HEK293 (cell line): ENCODE results near the gene GPBP1.

Source experiments
- EGR2 ChIP-seq: fragments of 450-650 bp; formaldehyde crosslinking; IDR thresholded peaks from 2 replicates; pipeline ENCODE4 v1.5.1; 2016; ENCODE audit warnings: low read depth, missing biosample characterization, missing genetic modification characterization
- GLIS2 ChIP-seq: fragments of 450-650 bp; formaldehyde crosslinking; IDR thresholded peaks from 2 replicates; pipeline ENCODE4 v1.5.1; 2016; ENCODE audit warnings: missing biosample characterization, missing genetic modification characterization
- KLF7 ChIP-seq: fragments of 450-650 bp; formaldehyde crosslinking; IDR thresholded peaks from 2 replicates; pipeline ENCODE4 v1.5.1; 2016; ENCODE audit warnings: missing biosample characterization, missing genetic modification characterization, borderline replicate concordance
- MZF1 ChIP-seq: fragments of 450-650 bp; formaldehyde crosslinking; IDR thresholded peaks from 2 replicates; pipeline ENCODE4 v1.5.1; 2017; ENCODE audit warnings: missing biosample characterization, missing genetic modification characterization, borderline replicate concordance
- SP7 ChIP-seq: fragments of 450-650 bp; formaldehyde crosslinking; IDR thresholded peaks from 2 replicates; pipeline ENCODE4 v1.5.1; 2016; ENCODE audit warnings: missing biosample characterization, missing genetic modification characterization
- ZBTB7A ChIP-seq: fragments of 450-650 bp; formaldehyde crosslinking; IDR thresholded peaks from 2 replicates; pipeline ENCODE4 v1.5.1; 2016; ENCODE audit warnings: low read depth, missing biosample characterization, missing genetic modification characterization
- ZBTB8A ChIP-seq: fragments of 450-650 bp; formaldehyde crosslinking; IDR thresholded peaks from 2 replicates; pipeline ENCODE4 v1.5.1; 2016; ENCODE audit warnings: missing biosample characterization, missing genetic modification characterization
- ZFP37 ChIP-seq: fragments of 450-650 bp; formaldehyde crosslinking; IDR thresholded peaks from 2 replicates; pipeline ENCODE4 v1.5.1; 2016; ENCODE audit warnings: missing biosample characterization, missing genetic modification characterization
- ZFP41 ChIP-seq: fragments of 450-650 bp; formaldehyde crosslinking; IDR thresholded peaks from 2 replicates; pipeline ENCODE4 v1.5.1; 2016; ENCODE audit warnings: missing biosample characterization, missing genetic modification characterization, borderline replicate concordance
- ZNF157 ChIP-seq: fragments of 450-650 bp; formaldehyde crosslinking; IDR thresholded peaks from 2 replicates; pipeline ENCODE4 v1.5.1; 2016; ENCODE audit warnings: missing biosample characterization, missing genetic modification characterization
- ZNF239 ChIP-seq: fragments of 450-650 bp; formaldehyde crosslinking; IDR thresholded peaks from 2 replicates; pipeline ENCODE4 v1.5.1; 2016; ENCODE audit warnings: missing biosample characterization, missing genetic modification characterization
- ZNF302 ChIP-seq: fragments of 450-650 bp; formaldehyde crosslinking; IDR thresholded peaks from 2 replicates; pipeline ENCODE4 v1.5.1; 2016; ENCODE audit warnings: missing biosample characterization, missing genetic modification characterization, low read depth
- ZNF354C ChIP-seq: fragments of 450-650 bp; formaldehyde crosslinking; IDR thresholded peaks from 2 replicates; pipeline ENCODE4 v1.5.1; 2016; ENCODE audit warnings: missing biosample characterization, missing genetic modification characterization, low read depth, borderline replicate concordance
- ZNF510 ChIP-seq: fragments of 450-650 bp; formaldehyde crosslinking; IDR thresholded peaks from 2 replicates; pipeline ENCODE4 v1.5.1; 2018; ENCODE audit warnings: mild to moderate bottlenecking, missing genetic modification characterization, missing biosample characterization; ENCODE audit not compliant: insufficient replicate concordance
- ZNF558 ChIP-seq: fragments of 450-650 bp; formaldehyde crosslinking; IDR thresholded peaks from 2 replicates; pipeline ENCODE4 v1.5.1; 2016; ENCODE audit warnings: missing biosample characterization, missing genetic modification characterization
- ZNF610 ChIP-seq: fragments of 450-650 bp; formaldehyde crosslinking; IDR thresholded peaks from 2 replicates; pipeline ENCODE4 v1.5.1; 2016; ENCODE audit warnings: missing biosample characterization, missing genetic modification characterization, borderline replicate concordance
- ZNF623 ChIP-seq: fragments of 450-650 bp; formaldehyde crosslinking; IDR thresholded peaks from 2 replicates; pipeline ENCODE4 v1.5.1; 2016; ENCODE audit warnings: missing biosample characterization, missing genetic modification characterization
- ZNF664 ChIP-seq: fragments of 450-650 bp; formaldehyde crosslinking; IDR thresholded peaks from 2 replicates; pipeline ENCODE4 v1.5.1; 2016; ENCODE audit warnings: missing biosample characterization, missing genetic modification characterization
- ZNF837 ChIP-seq: fragments of 450-650 bp; formaldehyde crosslinking; IDR thresholded peaks from 2 replicates; pipeline ENCODE4 v1.5.1; 2016; ENCODE audit warnings: missing biosample characterization, missing genetic modification characterization
- ZSCAN23 ChIP-seq: fragments of 450-650 bp; formaldehyde crosslinking; IDR thresholded peaks from 2 replicates; pipeline ENCODE4 v1.5.1; 2016; ENCODE audit warnings: missing biosample characterization, missing genetic modification characterization
- TF ChIP-seq, protein P1 (sequence below): fragments of 450-650 bp; formaldehyde crosslinking; IDR thresholded peaks from 2 replicates; pipeline ENCODE4 v1.5.1; 2016; ENCODE audit warnings: missing biosample characterization, missing genetic modification characterization
- TF ChIP-seq, protein P2 (sequence below): fragments of 450-650 bp; formaldehyde crosslinking; IDR thresholded peaks from 2 replicates; pipeline ENCODE4 v1.5.1; 2016; ENCODE audit warnings: missing biosample characterization, missing genetic modification characterization
- TF ChIP-seq, protein P3 (sequence below): fragments of 450-650 bp; formaldehyde crosslinking; IDR thresholded peaks from 2 replicates; pipeline ENCODE4 v1.5.1; 2016; ENCODE audit warnings: missing biosample characterization, missing genetic modification characterization
- TF ChIP-seq, protein P4 (sequence below): fragments of 450-650 bp; formaldehyde crosslinking; IDR thresholded peaks from 2 replicates; pipeline ENCODE4 v1.5.1; 2016; ENCODE audit warnings: missing biosample characterization, missing genetic modification characterization
- TF ChIP-seq, protein P5 (sequence below): fragments of 450-650 bp; formaldehyde crosslinking; IDR thresholded peaks from 2 replicates; pipeline ENCODE4 v1.5.1; 2017; ENCODE audit warnings: missing biosample characterization, missing genetic modification characterization
- TF ChIP-seq, protein P6 (sequence below): fragments of 450-650 bp; formaldehyde crosslinking; IDR thresholded peaks from 2 replicates; pipeline ENCODE4 v1.5.1; 2017; ENCODE audit warnings: missing biosample characterization, missing genetic modification characterization

The GPBP1 gene

DNA sequence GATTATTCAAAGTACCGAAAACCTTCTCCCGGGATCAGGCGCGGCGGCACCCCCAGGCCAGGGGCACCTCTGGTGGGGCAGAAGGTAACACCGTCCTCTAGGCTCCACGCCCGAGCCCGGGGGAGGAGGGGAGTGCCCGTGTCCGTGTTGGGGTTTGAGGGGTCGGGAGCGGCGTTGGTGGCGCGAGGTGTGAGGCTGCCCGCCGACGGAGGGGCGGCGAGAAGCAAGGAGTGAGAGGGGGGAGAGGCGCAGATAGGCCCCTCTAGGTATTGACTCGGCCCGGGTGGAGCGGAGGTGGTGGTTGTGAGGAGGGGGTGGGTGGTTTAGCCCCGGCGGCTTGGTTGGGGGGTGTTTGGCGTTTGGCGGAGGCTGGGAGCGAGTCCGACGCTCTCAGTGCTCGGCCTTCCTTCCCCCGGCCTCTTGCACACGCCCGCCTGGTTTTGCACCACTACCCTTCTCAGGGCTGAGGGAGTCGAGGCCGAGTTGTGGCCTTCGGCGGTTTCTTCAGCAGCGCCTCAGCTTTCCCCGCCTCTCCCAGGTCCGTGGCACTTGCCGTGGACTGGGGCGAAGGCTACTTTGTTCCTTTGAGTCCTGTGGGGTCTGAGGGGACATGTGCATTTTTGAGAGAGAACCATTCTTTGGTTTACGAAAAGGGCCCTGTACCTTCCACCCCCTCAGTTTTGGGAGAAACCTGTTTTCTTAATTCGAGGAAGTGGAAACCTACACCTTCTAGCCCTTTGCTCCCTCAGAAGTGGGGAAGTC, 450 bp downstream of the GPBP1 start (continued):
- TF ChIP-seq, protein P1, sequence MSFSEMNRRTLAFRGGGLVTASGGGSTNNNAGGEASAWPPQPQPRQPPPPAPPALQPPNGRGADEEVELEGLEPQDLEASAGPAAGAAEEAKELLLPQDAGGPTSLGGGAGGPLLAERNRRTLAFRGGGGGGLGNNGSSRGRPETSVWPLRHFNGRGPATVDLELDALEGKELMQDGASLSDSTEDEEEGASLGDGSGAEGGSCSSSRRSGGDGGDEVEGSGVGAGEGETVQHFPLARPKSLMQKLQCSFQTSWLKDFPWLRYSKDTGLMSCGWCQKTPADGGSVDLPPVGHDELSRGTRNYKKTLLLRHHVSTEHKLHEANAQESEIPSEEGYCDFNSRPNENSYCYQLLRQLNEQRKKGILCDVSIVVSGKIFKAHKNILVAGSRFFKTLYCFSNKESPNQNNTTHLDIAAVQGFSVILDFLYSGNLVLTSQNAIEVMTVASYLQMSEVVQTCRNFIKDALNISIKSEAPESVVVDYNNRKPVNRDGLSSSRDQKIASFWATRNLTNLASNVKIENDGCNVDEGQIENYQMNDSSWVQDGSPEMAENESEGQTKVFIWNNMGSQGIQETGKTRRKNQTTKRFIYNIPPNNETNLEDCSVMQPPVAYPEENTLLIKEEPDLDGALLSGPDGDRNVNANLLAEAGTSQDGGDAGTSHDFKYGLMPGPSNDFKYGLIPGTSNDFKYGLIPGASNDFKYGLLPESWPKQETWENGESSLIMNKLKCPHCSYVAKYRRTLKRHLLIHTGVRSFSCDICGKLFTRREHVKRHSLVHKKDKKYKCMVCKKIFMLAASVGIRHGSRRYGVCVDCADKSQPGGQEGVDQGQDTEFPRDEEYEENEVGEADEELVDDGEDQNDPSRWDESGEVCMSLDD (tag by site-specific recombination), result peak; percentile 93
- TF ChIP-seq ZNF354C (tag by site-specific recombination) (no peak), ZSCAN23 (tag by site-specific recombination) (no peak), KLF7 (tag by site-specific recombination) (peak; percentile 52; the same call in 1 of the 2 replicates), GLIS2 (tag by site-specific recombination) (peak; percentile 70), ZBTB8A (tag by site-specific recombination) (peak; percentile 51), ZNF510 (tag by site-specific recombination) (no peak), ZNF623 (tag by site-specific recombination) (peak; percentile 69), ZFP41 (tag by site-specific recombination) (no peak), ZNF302 (tag by site-specific recombination) (no peak), MZF1 (tag by site-specific recombination) (peak; percentile 95), SP7 (tag by site-specific recombination) (peak; percentile 42; the same call in 1 of the 2 replicates), ZNF239 (tag by site-specific recombination) (peak; percentile 64; the same call in 1 of the 2 replicates), ZBTB7A (peak; percentile 96), EGR2 (peak; percentile 87), ZNF157 (tag by site-specific recombination) (no peak), ZFP37 (tag by site-specific recombination) (peak; percentile 98), ZNF558 (tag by site-specific recombination) (0 out of 2 replicates have a peak, but pooled peaks have one; percentile 6), ZNF610 (tag by site-specific recombination) (0 out of 2 replicates have a peak, but pooled peaks have one; percentile 64), ZNF837 (tag by site-specific recombination) (0 out of 2 replicates have a peak, but pooled peaks have one; percentile 34), ZNF664 (tag by site-specific recombination) (no peak)
- TF ChIP-seq, protein P2, sequence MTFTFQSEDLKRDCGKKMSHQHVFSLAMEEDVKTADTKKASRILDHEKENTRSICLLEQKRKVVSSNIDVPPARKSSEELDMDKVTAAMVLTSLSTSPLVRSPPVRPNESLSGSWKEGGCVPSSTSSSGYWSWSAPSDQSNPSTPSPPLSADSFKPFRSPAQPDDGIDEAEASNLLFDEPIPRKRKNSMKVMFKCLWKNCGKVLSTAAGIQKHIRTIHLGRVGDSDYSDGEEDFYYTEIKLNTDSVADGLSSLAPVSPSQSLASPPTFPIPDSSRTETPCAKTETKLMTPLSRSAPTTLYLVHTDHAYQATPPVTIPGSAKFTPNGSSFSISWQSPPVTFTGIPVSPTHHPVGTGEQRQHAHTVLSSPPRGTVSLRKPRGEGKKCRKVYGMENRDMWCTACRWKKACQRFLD (tag by site-specific recombination), result no peak
- TF ChIP-seq, protein P3, sequence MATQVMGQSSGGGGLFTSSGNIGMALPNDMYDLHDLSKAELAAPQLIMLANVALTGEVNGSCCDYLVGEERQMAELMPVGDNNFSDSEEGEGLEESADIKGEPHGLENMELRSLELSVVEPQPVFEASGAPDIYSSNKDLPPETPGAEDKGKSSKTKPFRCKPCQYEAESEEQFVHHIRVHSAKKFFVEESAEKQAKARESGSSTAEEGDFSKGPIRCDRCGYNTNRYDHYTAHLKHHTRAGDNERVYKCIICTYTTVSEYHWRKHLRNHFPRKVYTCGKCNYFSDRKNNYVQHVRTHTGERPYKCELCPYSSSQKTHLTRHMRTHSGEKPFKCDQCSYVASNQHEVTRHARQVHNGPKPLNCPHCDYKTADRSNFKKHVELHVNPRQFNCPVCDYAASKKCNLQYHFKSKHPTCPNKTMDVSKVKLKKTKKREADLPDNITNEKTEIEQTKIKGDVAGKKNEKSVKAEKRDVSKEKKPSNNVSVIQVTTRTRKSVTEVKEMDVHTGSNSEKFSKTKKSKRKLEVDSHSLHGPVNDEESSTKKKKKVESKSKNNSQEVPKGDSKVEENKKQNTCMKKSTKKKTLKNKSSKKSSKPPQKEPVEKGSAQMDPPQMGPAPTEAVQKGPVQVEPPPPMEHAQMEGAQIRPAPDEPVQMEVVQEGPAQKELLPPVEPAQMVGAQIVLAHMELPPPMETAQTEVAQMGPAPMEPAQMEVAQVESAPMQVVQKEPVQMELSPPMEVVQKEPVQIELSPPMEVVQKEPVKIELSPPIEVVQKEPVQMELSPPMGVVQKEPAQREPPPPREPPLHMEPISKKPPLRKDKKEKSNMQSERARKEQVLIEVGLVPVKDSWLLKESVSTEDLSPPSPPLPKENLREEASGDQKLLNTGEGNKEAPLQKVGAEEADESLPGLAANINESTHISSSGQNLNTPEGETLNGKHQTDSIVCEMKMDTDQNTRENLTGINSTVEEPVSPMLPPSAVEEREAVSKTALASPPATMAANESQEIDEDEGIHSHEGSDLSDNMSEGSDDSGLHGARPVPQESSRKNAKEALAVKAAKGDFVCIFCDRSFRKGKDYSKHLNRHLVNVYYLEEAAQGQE (tag by site-specific recombination), result 0 out of 2 replicates have a peak, but pooled peaks have one; percentile 26
- TF ChIP-seq, protein P4, sequence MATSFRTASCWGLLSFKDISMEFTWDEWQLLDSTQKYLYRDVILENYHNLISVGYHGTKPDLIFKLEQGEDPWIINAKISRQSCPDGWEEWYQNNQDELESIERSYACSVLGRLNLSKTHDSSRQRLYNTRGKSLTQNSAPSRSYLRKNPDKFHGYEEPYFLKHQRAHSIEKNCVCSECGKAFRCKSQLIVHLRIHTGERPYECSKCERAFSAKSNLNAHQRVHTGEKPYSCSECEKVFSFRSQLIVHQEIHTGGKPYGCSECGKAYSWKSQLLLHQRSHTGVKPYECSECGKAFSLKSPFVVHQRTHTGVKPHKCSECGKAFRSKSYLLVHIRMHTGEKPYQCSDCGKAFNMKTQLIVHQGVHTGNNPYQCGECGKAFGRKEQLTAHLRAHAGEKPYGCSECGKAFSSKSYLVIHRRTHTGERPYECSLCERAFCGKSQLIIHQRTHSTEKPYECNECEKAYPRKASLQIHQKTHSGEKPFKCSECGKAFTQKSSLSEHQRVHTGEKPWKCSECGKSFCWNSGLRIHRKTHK (tag by site-specific recombination), result no peak
- TF ChIP-seq, protein P5, sequence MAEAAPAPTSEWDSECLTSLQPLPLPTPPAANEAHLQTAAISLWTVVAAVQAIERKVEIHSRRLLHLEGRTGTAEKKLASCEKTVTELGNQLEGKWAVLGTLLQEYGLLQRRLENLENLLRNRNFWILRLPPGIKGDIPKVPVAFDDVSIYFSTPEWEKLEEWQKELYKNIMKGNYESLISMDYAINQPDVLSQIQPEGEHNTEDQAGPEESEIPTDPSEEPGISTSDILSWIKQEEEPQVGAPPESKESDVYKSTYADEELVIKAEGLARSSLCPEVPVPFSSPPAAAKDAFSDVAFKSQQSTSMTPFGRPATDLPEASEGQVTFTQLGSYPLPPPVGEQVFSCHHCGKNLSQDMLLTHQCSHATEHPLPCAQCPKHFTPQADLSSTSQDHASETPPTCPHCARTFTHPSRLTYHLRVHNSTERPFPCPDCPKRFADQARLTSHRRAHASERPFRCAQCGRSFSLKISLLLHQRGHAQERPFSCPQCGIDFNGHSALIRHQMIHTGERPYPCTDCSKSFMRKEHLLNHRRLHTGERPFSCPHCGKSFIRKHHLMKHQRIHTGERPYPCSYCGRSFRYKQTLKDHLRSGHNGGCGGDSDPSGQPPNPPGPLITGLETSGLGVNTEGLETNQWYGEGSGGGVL (tag by site-specific recombination), result peak; percentile 87
- TF ChIP-seq, protein P6, sequence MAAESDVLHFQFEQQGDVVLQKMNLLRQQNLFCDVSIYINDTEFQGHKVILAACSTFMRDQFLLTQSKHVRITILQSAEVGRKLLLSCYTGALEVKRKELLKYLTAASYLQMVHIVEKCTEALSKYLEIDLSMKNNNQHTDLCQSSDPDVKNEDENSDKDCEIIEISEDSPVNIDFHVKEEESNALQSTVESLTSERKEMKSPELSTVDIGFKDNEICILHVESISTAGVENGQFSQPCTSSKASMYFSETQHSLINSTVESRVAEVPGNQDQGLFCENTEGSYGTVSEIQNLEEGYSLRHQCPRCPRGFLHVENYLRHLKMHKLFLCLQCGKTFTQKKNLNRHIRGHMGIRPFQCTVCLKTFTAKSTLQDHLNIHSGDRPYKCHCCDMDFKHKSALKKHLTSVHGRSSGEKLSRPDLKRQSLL (tag by site-specific recombination), result no peak
